ENCODE data around the gene SEMA3F. TPM values are rescaled to one million over a fixed set of nuclear protein-coding genes. Genes with fewer than 3 reads are reported as not detected.

The SEMA3F gene
- 65.6 TPM for total RNA-seq
- long read RNA-seq, transcript SEMA3F-201 (19 exons, 3,802 nt) = major isoform, 13 of 93 reads
- long read RNA-seq, partial matches to known transcripts = 25 of 93 reads
- long read RNA-seq, other reads (novel, unspliced or antisense) = 55 of 93 reads

DNA sequence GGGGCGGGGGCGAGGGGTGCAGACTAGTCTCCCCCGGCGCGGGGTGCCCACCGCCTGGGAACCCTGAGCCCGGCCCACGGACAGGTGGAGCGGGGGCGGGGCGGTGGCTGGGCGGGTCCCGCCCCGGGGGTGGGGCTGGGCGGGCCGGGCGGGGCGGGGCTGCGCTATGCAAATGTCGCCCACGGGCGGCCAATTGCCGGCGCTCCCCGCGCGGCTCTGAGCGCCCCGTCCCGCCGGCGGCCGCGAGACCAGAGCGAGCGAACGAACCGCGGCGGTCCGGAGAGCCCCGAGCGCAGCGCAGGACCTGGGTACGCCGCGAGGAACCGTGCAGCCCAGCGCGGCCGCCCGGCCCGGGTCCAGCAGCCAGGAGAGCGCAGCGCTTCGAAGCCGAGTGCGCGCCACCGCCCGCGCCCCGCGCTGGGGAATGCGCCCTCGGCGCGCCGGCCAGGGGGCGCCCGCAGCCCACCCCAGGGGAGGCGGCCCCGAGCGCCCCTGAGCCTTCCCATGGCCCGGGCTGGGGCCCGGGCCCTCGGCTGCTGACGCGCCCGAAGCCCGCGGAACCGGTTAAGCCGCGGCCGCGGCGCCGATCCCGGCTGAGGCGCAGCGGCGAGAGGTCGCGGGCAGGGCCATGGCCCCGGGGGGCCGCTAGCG is at the start of gene SEMA3F:
Gene SEMA3F, plus strand, starts transcription at position 485 of the 651 bp plus-strand sequence. CDS start 4,299 bp downstream, outside the sequence.
- H3K27me3 ChIP-seq = no peaks in the 10 kb centered on the region

DNA sequence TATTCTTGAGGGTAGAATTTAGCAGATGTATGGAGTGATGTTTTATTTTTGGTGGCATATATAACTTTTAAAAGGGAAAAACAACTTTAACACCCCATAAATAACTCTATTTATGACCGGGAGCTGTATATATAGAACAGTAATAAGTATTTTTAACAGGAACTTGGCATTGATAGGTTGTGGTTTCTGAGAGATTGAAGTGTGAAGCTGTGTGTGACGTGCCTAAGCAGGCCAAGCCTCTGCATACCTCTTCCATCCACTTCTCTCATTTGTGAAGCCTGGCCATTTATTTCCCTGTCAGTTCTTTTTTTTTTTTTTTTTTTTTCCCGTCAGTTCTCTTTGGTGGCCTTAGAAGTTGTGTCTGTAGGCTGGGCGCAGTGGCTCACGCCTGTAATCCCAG is 43.4 kb upstream of the SEMA3F start:
- DNase-seq (no peak), ATAC-seq (no peak)
- Histone ChIP-seq H3K27me3 (no peaks in the 10 kb centered on the region), H3K9me3 (no peaks in the 10 kb centered on the region), H3K27ac (no peak overlapping the region), H3K36me3 (peaks cover 100% of the 10 kb centered on the region), H3K4me1 (no peaks in the 10 kb centered on the region), H3K4me3 (no peak overlapping the region)
- intact Hi-C loops (cut with DNase I) = no loop called here
- TF ChIP-seq, protein P1, sequence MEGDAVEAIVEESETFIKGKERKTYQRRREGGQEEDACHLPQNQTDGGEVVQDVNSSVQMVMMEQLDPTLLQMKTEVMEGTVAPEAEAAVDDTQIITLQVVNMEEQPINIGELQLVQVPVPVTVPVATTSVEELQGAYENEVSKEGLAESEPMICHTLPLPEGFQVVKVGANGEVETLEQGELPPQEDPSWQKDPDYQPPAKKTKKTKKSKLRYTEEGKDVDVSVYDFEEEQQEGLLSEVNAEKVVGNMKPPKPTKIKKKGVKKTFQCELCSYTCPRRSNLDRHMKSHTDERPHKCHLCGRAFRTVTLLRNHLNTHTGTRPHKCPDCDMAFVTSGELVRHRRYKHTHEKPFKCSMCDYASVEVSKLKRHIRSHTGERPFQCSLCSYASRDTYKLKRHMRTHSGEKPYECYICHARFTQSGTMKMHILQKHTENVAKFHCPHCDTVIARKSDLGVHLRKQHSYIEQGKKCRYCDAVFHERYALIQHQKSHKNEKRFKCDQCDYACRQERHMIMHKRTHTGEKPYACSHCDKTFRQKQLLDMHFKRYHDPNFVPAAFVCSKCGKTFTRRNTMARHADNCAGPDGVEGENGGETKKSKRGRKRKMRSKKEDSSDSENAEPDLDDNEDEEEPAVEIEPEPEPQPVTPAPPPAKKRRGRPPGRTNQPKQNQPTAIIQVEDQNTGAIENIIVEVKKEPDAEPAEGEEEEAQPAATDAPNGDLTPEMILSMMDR (IDR thresholded peaks at IDR 0.05) = no peak

More for the DNA sequence above, at the start of gene SEMA3F:
- intact Hi-C loops (cut with DNase I) = no loop called here
- peak; percentile 88 for DNase-seq
- peak; percentile 89 for ATAC-seq
- Histone ChIP-seq H3K36me3 (no peaks in the 10 kb centered on the region), H3K27ac (peak within 1 kb of the TSS; percentile 65), H3K9me3 (no peaks in the 10 kb centered on the region), H3K4me3 (peak within 1 kb of the TSS; percentile 60), H3K4me1 (peaks cover 38% of the 10 kb centered on the region)
- TF ChIP-seq, protein P1 (IDR thresholded peaks at IDR 0.05) = no peak

DNA sequence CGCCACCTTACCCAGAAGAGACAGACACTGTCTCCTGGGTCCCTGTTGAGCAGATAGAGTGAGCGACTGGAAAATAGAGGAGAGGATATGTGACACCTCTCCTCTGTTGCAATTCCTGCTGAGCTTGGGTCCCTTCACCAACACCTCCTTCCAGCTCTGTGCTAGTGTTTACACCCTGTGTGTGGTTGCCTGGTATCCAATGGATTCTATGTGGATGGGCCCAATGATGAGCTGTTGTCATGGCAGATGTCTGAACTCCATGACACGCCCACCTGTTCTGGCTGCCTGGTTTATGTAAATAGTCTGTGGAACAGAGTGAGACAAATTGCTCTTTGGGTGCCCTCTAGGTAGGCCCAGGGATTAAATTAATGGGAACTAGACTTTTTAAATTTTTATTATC is 42.7 kb upstream of the SEMA3F start:
- no peak for DNase-seq
- Histone ChIP-seq H3K9me3 (no peaks in the 10 kb centered on the region), H3K27me3 (no peaks in the 10 kb centered on the region), H3K27ac (no peak overlapping the region), H3K4me1 (no peaks in the 10 kb centered on the region), H3K36me3 (peaks cover 100% of the 10 kb centered on the region), H3K4me3 (no peak overlapping the region)
- TF ChIP-seq, protein P1 (IDR thresholded peaks at IDR 0.05) = no peak
- ATAC-seq = no peak
- intact Hi-C loops (cut with DNase I) = no loop called here

DNA sequence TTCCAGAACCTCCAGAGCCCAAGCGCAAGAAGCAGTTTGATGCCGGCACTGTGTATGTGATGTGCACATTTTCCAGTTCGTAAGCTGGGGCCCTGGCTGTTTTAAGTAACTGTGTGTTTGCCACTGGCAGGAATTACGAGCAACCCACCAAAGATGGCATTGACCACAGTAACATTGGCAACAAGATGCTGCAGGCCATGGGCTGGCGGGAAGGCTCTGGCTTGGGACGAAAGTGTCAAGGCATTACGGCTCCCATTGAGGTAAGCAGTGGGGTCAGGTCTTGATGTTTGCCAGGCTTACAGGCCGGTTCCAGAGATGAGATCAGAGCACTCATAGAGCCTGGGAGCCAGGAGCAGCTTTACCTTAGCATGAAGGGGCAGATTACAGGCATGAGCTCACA is 38.0 kb upstream of the SEMA3F start:
- Histone ChIP-seq H3K4me3 (no peak overlapping the region), H3K27ac (no peak overlapping the region), H3K27me3 (no peaks in the 10 kb centered on the region), H3K4me1 (no peaks in the 10 kb centered on the region), H3K36me3 (peaks cover 91% of the 10 kb centered on the region), H3K9me3 (no peaks in the 10 kb centered on the region)
- DNase-seq (no peak), ATAC-seq (no peak)
- TF ChIP-seq, protein P1 (IDR thresholded peaks at IDR 0.05) = no peak
- intact Hi-C loops (cut with DNase I) = no loop called here

DNA sequence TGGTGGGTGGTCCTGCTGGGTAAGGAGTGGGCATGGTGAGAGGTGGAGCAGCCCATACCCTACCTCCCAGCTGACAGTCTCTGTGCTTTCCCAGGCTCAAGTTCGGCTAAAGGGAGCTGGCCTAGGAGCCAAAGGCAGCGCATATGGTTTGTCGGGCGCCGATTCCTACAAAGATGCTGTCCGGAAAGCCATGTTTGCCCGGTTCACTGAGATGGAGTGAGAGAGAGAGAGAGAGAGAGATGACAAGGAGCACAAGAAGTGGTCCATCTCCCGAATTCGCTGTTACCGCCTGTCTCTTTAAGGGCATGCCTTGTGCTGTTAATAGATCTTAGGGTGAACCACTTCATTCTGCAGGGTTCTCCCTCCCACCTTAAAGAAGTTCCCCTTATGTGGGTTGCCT is 36.9 kb upstream of the SEMA3F start:
- no peak overlapping the region for H3K4me3 ChIP-seq
- no peak for DNase-seq
- no peaks in the 10 kb centered on the region for H3K9me3 ChIP-seq
- ATAC-seq = no peak
- H3K27me3 ChIP-seq = no peaks in the 10 kb centered on the region
- peaks cover 79% of the 10 kb centered on the region for H3K36me3 ChIP-seq
- intact Hi-C loops (cut with DNase I) = no loop called here
- TF ChIP-seq, protein P1 (IDR thresholded peaks at IDR 0.05) = no peak
- H3K4me1 ChIP-seq = no peaks in the 10 kb centered on the region
- no peak overlapping the region for H3K27ac ChIP-seq
